ENCODE data around the gene LHPP. TPM values are rescaled to one million over a fixed set of nuclear protein-coding genes. Genes with fewer than 3 reads are reported as not detected.

The LHPP gene
- total RNA-seq, 1 experiment from 2014 or later: 3.7 TPM

- no TSS peak for BruUV-seq (replicated peaks)
- Mint-ChIP-seq H3K4me1 (ENCODE audit: insufficient read depth, unreplicated experiment) (no peaks in the 10 kb centered on the region), H3K9me3 (ENCODE audit: unreplicated experiment) (no peaks in the 10 kb centered on the region), H3K27ac (ENCODE audit: low read depth, unreplicated experiment) (no peak overlapping the region), H3K36me3 (ENCODE audit: insufficient read depth, unreplicated experiment) (no peaks in the 10 kb centered on the region), H3K27me3 (ENCODE audit: insufficient read depth, unreplicated experiment) (no peaks in the 10 kb centered on the region), H3K4me3 (ENCODE audit: unreplicated experiment) (no peak overlapping the region)
- POLR2A ChIA-PET: no interaction called here
- no peak for TF ChIP-seq CTCF (IDR thresholded peaks at IDR 0.05; ENCODE audit: unreplicated experiment)
- DNase-seq (ENCODE audit: unreplicated experiment): no peak
- intact Hi-C loops (cut with micrococcal nuclease): no loop called here
- CTCF ChIA-PET: no interaction called here
Measured at GRCh38 chr10:124551755-124552154, 90.1 kb downstream of the LHPP start.

- CTCF ChIA-PET: interaction anchor here (0.9 kb wide), 1 partner anchor 189 kb away, joined by 4 read pairs; no protein-coding TSS in a partner anchor
Measured at GRCh38 chr10:124552691-124553276, 91.2 kb downstream of the LHPP start.

GRCh38 chr10:124554085-124554858 is 92.6 kb downstream of the LHPP start:
- no peaks in the 10 kb centered on the region for H3K9me3 Mint-ChIP-seq (ENCODE audit: unreplicated experiment)
- no peaks in the 10 kb centered on the region for H3K27me3 Mint-ChIP-seq (ENCODE audit: insufficient read depth, unreplicated experiment)
- H3K4me3 Mint-ChIP-seq (ENCODE audit: unreplicated experiment): no peak overlapping the region
- peaks cover 4% of the 10 kb centered on the region for H3K36me3 Mint-ChIP-seq (ENCODE audit: insufficient read depth, unreplicated experiment)
- DNase-seq (ENCODE audit: unreplicated experiment): no peak
- no peaks in the 10 kb centered on the region for H3K4me1 Mint-ChIP-seq (ENCODE audit: insufficient read depth, unreplicated experiment)
- TF ChIP-seq CTCF (IDR thresholded peaks at IDR 0.05; ENCODE audit: unreplicated experiment): no peak
- no TSS peak for BruUV-seq (replicated peaks)
- ChIA-PET POLR2A (no interaction called here), CTCF (interaction anchor here (0.6 kb wide), 2 partner anchors 31 to 53 kb away, joined by 3 read pairs; no protein-coding TSS in a partner anchor)
- intact Hi-C loops (cut with micrococcal nuclease): no loop called here
- H3K27ac Mint-ChIP-seq (ENCODE audit: low read depth, unreplicated experiment): no peak overlapping the region

More at GRCh38 chr10:124552691-124553276, 91.2 kb downstream of the LHPP start:
- no TSS peak for BruUV-seq (replicated peaks)
- POLR2A ChIA-PET: no interaction called here
- Mint-ChIP-seq H3K27me3 (ENCODE audit: insufficient read depth, unreplicated experiment) (no peaks in the 10 kb centered on the region), H3K9me3 (ENCODE audit: unreplicated experiment) (no peaks in the 10 kb centered on the region), H3K4me3 (ENCODE audit: unreplicated experiment) (no peak overlapping the region), H3K27ac (ENCODE audit: low read depth, unreplicated experiment) (no peak overlapping the region), H3K36me3 (ENCODE audit: insufficient read depth, unreplicated experiment) (no peaks in the 10 kb centered on the region), H3K4me1 (ENCODE audit: insufficient read depth, unreplicated experiment) (no peaks in the 10 kb centered on the region)
- intact Hi-C loops (cut with micrococcal nuclease): no loop called here
- no peak for TF ChIP-seq CTCF (IDR thresholded peaks at IDR 0.05; ENCODE audit: unreplicated experiment)
- DNase-seq (ENCODE audit: unreplicated experiment): no peak

DNA sequence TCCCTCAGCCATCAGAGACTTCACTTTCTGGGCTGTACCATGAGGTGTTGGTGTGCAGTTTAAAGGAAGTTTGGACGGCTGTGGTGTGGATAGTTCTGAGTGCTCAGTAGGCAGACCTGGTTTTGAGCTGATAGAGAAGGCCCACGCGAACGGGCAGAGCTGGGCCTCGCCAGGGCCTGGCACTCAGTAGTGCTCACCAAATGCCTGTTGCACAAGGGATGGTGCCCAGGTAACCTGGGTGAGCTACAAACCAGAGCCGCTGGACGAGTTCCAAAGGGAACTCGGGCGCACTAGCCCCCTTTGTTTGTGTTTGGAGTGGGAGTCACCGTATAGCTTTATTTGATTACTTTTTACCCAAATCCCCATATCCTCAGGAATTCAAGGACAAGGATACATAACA is 95.5 kb downstream of the LHPP start:
- peaks cover 4% of the 10 kb centered on the region for H3K36me3 Mint-ChIP-seq (ENCODE audit: insufficient read depth, unreplicated experiment)

More for the DNA sequence above, 95.5 kb downstream of the LHPP start:
- H3K4me3 Mint-ChIP-seq (ENCODE audit: unreplicated experiment): no peak overlapping the region
- H3K27ac Mint-ChIP-seq (ENCODE audit: low read depth, unreplicated experiment): no peak overlapping the region
- CTCF ChIA-PET: interaction anchor here (0.6 kb wide), 2 partner anchors 26 to 33 kb away, joined by 4 to 5 read pairs; no protein-coding TSS in a partner anchor
- H3K4me1 Mint-ChIP-seq (ENCODE audit: insufficient read depth, unreplicated experiment): peaks cover 18% of the 10 kb centered on the region
- no TSS peak for BruUV-seq (replicated peaks)
- intact Hi-C loops (cut with micrococcal nuclease): no loop called here
- no peak for DNase-seq (ENCODE audit: unreplicated experiment)
- no peaks in the 10 kb centered on the region for H3K27me3 Mint-ChIP-seq (ENCODE audit: insufficient read depth, unreplicated experiment)
- POLR2A ChIA-PET: no interaction called here
- peaks cover 7% of the 10 kb centered on the region for H3K9me3 Mint-ChIP-seq (ENCODE audit: unreplicated experiment)
- TF ChIP-seq CTCF (IDR thresholded peaks at IDR 0.05; ENCODE audit: unreplicated experiment): no peak
